ENCODE results near the gene SHISA2.

SHISA2 gene

GRCh38 chr13:26015271-26016125, 36.3 kb downstream of the SHISA2 start:
- H3K36me3 ChIP-seq (ENCODE audit: insufficient read depth, low read length): no peaks in the 10 kb centered on the region
- no peak overlapping the region for H3K27ac ChIP-seq (ENCODE audit: low read depth, low read length, poor library complexity, severe bottlenecking)
- H3K27me3 ChIP-seq (ENCODE audit: insufficient read depth, low read length): no peaks in the 10 kb centered on the region
- H3K4me1 ChIP-seq (ENCODE audit: insufficient read depth, low read length, severe bottlenecking): no peaks in the 10 kb centered on the region
- H3K79me2 ChIP-seq (ENCODE audit: insufficient read depth, low read length): no peaks in the 10 kb centered on the region
- TF ChIP-seq EZH2 (IDR thresholded peaks at IDR 0.05; ENCODE audit: borderline replicate concordance, low read length) (no peak), CTCF (IDR thresholded peaks at IDR 0.05; ENCODE audit: low read length) (no peak)
- H3F3A ChIP-seq (ENCODE audit: insufficient read depth, low read length): no peaks in the 10 kb centered on the region
- no peaks in the 10 kb centered on the region for H3K9me2 ChIP-seq (ENCODE audit: low read depth, low read length)
- H3K9ac ChIP-seq (ENCODE audit: low read length): no peak overlapping the region
- H2AFZ ChIP-seq (ENCODE audit: low read length): no peak overlapping the region
- H3K4me3 ChIP-seq (ENCODE audit: low read depth, low read length, poor library complexity, severe bottlenecking): no peak overlapping the region
- no peak overlapping the region for H3K4me2 ChIP-seq (ENCODE audit: low read length)
- H4K20me1 ChIP-seq (ENCODE audit: insufficient read depth, low read length): no peaks in the 10 kb centered on the region
- no peaks in the 10 kb centered on the region for H3K9me3 ChIP-seq (ENCODE audit: low read length)

GRCh38 chr13:26012995-26013394, 38.8 kb downstream of the SHISA2 start:
- no peak for TF ChIP-seq CTCF (IDR thresholded peaks at IDR 0.05; ENCODE audit: low read length)
- TF ChIP-seq EZH2 (IDR thresholded peaks at IDR 0.05; ENCODE audit: borderline replicate concordance, low read length): no peak
- H3K4me2 ChIP-seq (ENCODE audit: low read length): no peak overlapping the region
- no peaks in the 10 kb centered on the region for H3K27me3 ChIP-seq (ENCODE audit: insufficient read depth, low read length)
- no peak overlapping the region for H2AFZ ChIP-seq (ENCODE audit: low read length)
- no peaks in the 10 kb centered on the region for H3K9me2 ChIP-seq (ENCODE audit: low read depth, low read length)
- no peaks in the 10 kb centered on the region for H3K79me2 ChIP-seq (ENCODE audit: insufficient read depth, low read length)
- H3K9ac ChIP-seq (ENCODE audit: low read length): no peak overlapping the region
- H3K4me1 ChIP-seq (ENCODE audit: insufficient read depth, low read length, severe bottlenecking): no peaks in the 10 kb centered on the region
- no peaks in the 10 kb centered on the region for H3K36me3 ChIP-seq (ENCODE audit: insufficient read depth, low read length)
- no peaks in the 10 kb centered on the region for H3K9me3 ChIP-seq (ENCODE audit: low read length)
- H4K20me1 ChIP-seq (ENCODE audit: insufficient read depth, low read length): no peaks in the 10 kb centered on the region
- H3K4me3 ChIP-seq (ENCODE audit: low read depth, low read length, poor library complexity, severe bottlenecking): no peak overlapping the region
- H3K27ac ChIP-seq (ENCODE audit: low read depth, low read length, poor library complexity, severe bottlenecking): no peak overlapping the region
- no peaks in the 10 kb centered on the region for H3F3A ChIP-seq (ENCODE audit: insufficient read depth, low read length)

- Histone ChIP-seq H3K4me2 (ENCODE audit: low read length) (no peak overlapping the region), H3K36me3 (ENCODE audit: insufficient read depth, low read length) (no peaks in the 10 kb centered on the region), H3K27me3 (ENCODE audit: insufficient read depth, low read length) (no peaks in the 10 kb centered on the region), H3K79me2 (ENCODE audit: insufficient read depth, low read length) (no peaks in the 10 kb centered on the region), H3F3A (ENCODE audit: insufficient read depth, low read length) (no peaks in the 10 kb centered on the region), H3K4me3 (ENCODE audit: low read depth, low read length, poor library complexity, severe bottlenecking) (no peak overlapping the region), H4K20me1 (ENCODE audit: insufficient read depth, low read length) (no peaks in the 10 kb centered on the region), H3K4me1 (ENCODE audit: insufficient read depth, low read length, severe bottlenecking) (no peaks in the 10 kb centered on the region), H3K9ac (ENCODE audit: low read length) (no peak overlapping the region), H2AFZ (ENCODE audit: low read length) (no peak overlapping the region), H3K9me3 (ENCODE audit: low read length) (no peaks in the 10 kb centered on the region), H3K9me2 (ENCODE audit: low read depth, low read length) (no peaks in the 10 kb centered on the region), H3K27ac (ENCODE audit: low read depth, low read length, poor library complexity, severe bottlenecking) (no peak overlapping the region)
- TF ChIP-seq CTCF (IDR thresholded peaks at IDR 0.05; ENCODE audit: low read length): no peak
Measured at GRCh38 chr13:26011996-26012821, 39.6 kb downstream of the SHISA2 start.

Data from OCI-LY1 (cell line).